B cell (primary cell): Measurements from ENCODE around the gene TOP3B. TPM values are rescaled to one million over a fixed set of nuclear protein-coding genes. Genes with fewer than 3 reads are reported as not detected.

Experiments used
- ATAC-seq: fragments of 200-7000 bp; cut with Tn5 transposase; one replicate; pipeline ENCODE4 v1.10.0; 2021; ENCODE audit warnings: low read depth, mild to moderate bottlenecking, moderate number of reproducible peaks, moderate library complexity
- CTCF ChIA-PET: fragments of 350-600 bp; sonication (Branson Sonifier 250); formaldehyde crosslinking; loops from one replicate; lab custom pipeline; 2021; ENCODE audit warnings: antibody characterized with exemption, inconsistent platforms; lab: Charles Lee
- POLR2A ChIA-PET: fragments of 350-600 bp; sonication (Branson Sonifier 250); formaldehyde crosslinking; loops from one replicate; lab custom pipeline; 2021; ENCODE audit warnings: antibody characterized with exemption; lab: Charles Lee
- DNase-seq: peaks from one replicate; pipeline ENCODE4 v3.0.0; 2013
- H2AFZ ChIP-seq: 2 replicates; pipeline ENCODE4 v1.6.1; 2012; ENCODE audit warnings: mild to moderate bottlenecking, low read depth, low read length; ENCODE audit not compliant: insufficient read depth, poor library complexity, severe bottlenecking
- H3K27ac ChIP-seq, 2 donors: 1 replicate in 1 of 2; 2 replicates in 1 of 2; pipeline ENCODE4 v1.5.1; 2012 to 2013; ENCODE audit warnings: low read length in 2 of 2, mild to moderate bottlenecking in 2 of 2, moderate library complexity in 1 of 2
- H3K27me3 ChIP-seq, 4 experiments: fragments of 200-600 bp in 1 of 4; sonication (generic) in 1 of 4; replicated peaks in 1 of 4; 1 replicate in 2 of 4; 2 replicates in 2 of 4; pipeline versions ENCODE4 v1.6.1 to v1.7.0; 2013 to 2016; ENCODE audit warnings: low read length in 3 of 4, mild to moderate bottlenecking in 2 of 4, mixed read lengths in 1 of 4, moderate library complexity in 1 of 4; ENCODE audit not compliant: insufficient read depth in 4 of 4, control insufficient read depth in 3 of 4; ENCODE audit errors: control extremely low read depth in 1 of 4
- H3K36me3 ChIP-seq, 2 experiments: replicated peaks in 1 of 2; 1 replicate in 1 of 2; 2 replicates in 1 of 2; pipeline versions ENCODE4 v1.6.1 to v1.7.1; 2013; ENCODE audit warnings: low read length in 1 of 2; ENCODE audit not compliant: insufficient read depth in 2 of 2, control insufficient read depth in 1 of 2; ENCODE audit errors: control extremely low read depth in 1 of 2, extremely low read depth in 1 of 2
- H3K4me1 ChIP-seq, 2 donors: fragments of 200-600 bp in 1 of 2; sonication (generic) in 1 of 2; 1 replicate in 1 of 2; 2 replicates in 1 of 2; pipeline versions ENCODE4 v1.5.1 to v1.6.1; 2013 to 2017; ENCODE audit warnings: low read length in 2 of 2; ENCODE audit not compliant: control insufficient read depth in 2 of 2, insufficient read depth in 2 of 2
- H3K4me2 ChIP-seq: replicated peaks from 2 replicates; pipeline ENCODE3; 2012; ENCODE audit warnings: mild to moderate bottlenecking, low read depth, low read length; ENCODE audit not compliant: poor library complexity, severe bottlenecking
- H3K4me3 ChIP-seq, 5 experiments: fragments of 200-600 bp in 1 of 5; sonication (generic) in 1 of 5; 1 replicate in 3 of 5; 2 replicates in 2 of 5; pipeline versions ENCODE4 v1.5.1 to v1.7.0; 2011 to 2016; ENCODE audit warnings: low read length in 4 of 5, mild to moderate bottlenecking in 4 of 5, low read depth in 2 of 5, control low read depth in 1 of 5, moderate library complexity in 1 of 5; ENCODE audit not compliant: insufficient read depth in 1 of 5; ENCODE audit errors: control extremely low read depth in 1 of 5, extremely low read depth in 1 of 5
- H3K79me2 ChIP-seq: fragments of 200-600 bp; sonication (generic); one replicate; pipeline ENCODE4 v1.6.0; 2016; ENCODE audit warnings: low read length; ENCODE audit not compliant: control insufficient read depth, insufficient read depth
- H3K9ac ChIP-seq: fragments of 200-600 bp; sonication (generic); 2 replicates; pipeline ENCODE4 v1.6.1; 2017; ENCODE audit warnings: mild to moderate bottlenecking, low read length, moderate library complexity
- H3K9me3 ChIP-seq, 3 donors: one replicate each; pipeline versions ENCODE4 v1.6.1 to v1.7.1; 2013; ENCODE audit warnings: low read length in 2 of 3; ENCODE audit not compliant: control insufficient read depth in 2 of 3, insufficient read depth in 1 of 3; ENCODE audit errors: control extremely low read depth in 1 of 3
- H4K20me1 ChIP-seq: 2 replicates; pipeline ENCODE4 v1.6.0; 2012; ENCODE audit warnings: mild to moderate bottlenecking, low read length; ENCODE audit not compliant: insufficient read depth, control insufficient read depth, poor library complexity, severe bottlenecking
- H3K27ac Mint-ChIP-seq: one replicate; pipeline ENCODE4 v1.8.0; 2021; ENCODE audit warnings: mixed read lengths
- H3K27me3 Mint-ChIP-seq: one replicate; pipeline ENCODE4 v1.8.0; 2021; ENCODE audit warnings: mixed read lengths
- H3K4me1 Mint-ChIP-seq: one replicate; pipeline ENCODE4 v1.8.0; 2021; ENCODE audit warnings: mixed read lengths
- H3K4me3 Mint-ChIP-seq: one replicate; pipeline ENCODE4 v1.8.0; 2021; ENCODE audit warnings: mixed read lengths
- H3K9me3 Mint-ChIP-seq: one replicate; pipeline ENCODE4 v1.8.0; 2022; ENCODE audit warnings: mixed read lengths; ENCODE audit not compliant: insufficient read depth
- CTCF ChIP-seq: fragments of 200-600 bp; IDR thresholded peaks from one replicate; pipeline ENCODE4 v1.8.0; 2022; ENCODE audit warnings: antibody characterized with exemption, mild to moderate bottlenecking
- EZH2 ChIP-seq: IDR thresholded peaks from 2 replicates; pipeline ENCODE4 v1.6.1; 2012; ENCODE audit warnings: borderline replicate concordance, low read depth, mild to moderate bottlenecking, moderate library complexity, low read length; ENCODE audit not compliant: insufficient read depth, poor library complexity, severe bottlenecking
- WGBS: methylation state at CpG from one replicate; pipeline ENCODE4 v1.1.5; 2013; ENCODE audit warnings: missing lambda C conversion rate; ENCODE audit not compliant: insufficient coverage; 5-methylcytosine and 5-hydroxymethylcytosine counted together
- intact Hi-C: fragments of 100-400 bp; cut with micrococcal nuclease; formaldehyde crosslinking; loops from one replicate; pipeline ENCODE4 v1.10.0; 2022
- polyA plus RNA-seq: library from polyadenylated mRNA; depleted of rRNA; stranded (reverse); fragments of >200 nt; gene quantifications from 2 replicates; pipeline ENCODE4 v1.2.3, GENCODE V29; 2012
- total RNA-seq, 2 donors: library from RNA; stranded (reverse); fragments of 120-200 nt in 1 of 2; gene quantifications; 1 replicate in 1 of 2; 2 replicates in 1 of 2; pipeline versions ENCODE4 v1.2.3 to v1.2.4, GENCODE V29; 2013 to 2022

The TOP3B gene
- total and polyA plus RNA-seq, 2 donors (not counting 1 experiment from before 2014, with no cell fraction given): 77.1 to 105 TPM

DNA sequence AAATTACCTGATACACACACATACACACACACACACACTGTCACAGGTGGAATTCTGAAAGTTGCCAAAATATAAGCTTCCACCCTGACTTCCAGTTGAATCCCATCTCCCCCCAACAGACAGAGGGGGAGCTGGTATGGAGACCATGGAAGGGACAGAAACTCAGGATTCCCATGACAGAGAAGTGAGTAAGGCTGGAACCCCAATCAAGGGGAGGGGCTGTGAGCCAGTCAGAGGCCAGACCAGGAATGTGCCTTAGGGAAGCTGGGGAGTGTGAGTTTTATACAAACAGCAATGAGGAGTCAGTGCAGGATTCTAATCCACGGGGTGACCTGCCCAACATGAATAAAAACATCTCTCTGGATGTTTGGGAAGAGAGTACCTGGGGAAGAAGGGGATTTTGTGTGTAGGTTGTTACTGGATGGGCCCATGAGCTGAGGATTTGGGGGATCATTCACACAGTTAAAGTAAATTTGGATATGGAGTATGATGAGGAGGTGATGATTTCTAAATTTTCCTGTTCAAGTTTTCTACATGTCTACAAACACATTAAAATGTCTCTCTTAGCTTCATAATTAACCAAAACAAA is 38.7 kb upstream of the TOP3B start:
- Histone ChIP-seq H3K27ac (no peak overlapping the region), H4K20me1 (no peaks in the 10 kb centered on the region), H3K79me2 (no peaks in the 10 kb centered on the region), H3K4me1 (peaks cover 29 to 37% of the 10 kb centered on the region in 2 donors), H3K4me2 (no peak overlapping the region), H3K27me3 (no peaks in the 10 kb centered on the region), H2AFZ (no peak overlapping the region), H3K36me3 (no peaks in the 10 kb centered on the region), H3K4me3 (no peak overlapping the region), H3K9ac (no peak overlapping the region), H3K9me3 (no peaks in the 10 kb centered on the region)
- POLR2A ChIA-PET: no interaction called here
- no CpG with 5 or more reads among the region's 1 CpG for WGBS
- CTCF ChIA-PET: interaction anchor here (0.9 to 1.8 kb wide), 4 partner anchors 9 to 90 kb away, joined by 3 to 7 read pairs (median 4); partner anchors contain the start of gene TOP3B
- intact Hi-C loops: no loop called here
- ATAC-seq (no peak), DNase-seq (no peak)
- Mint-ChIP-seq H3K9me3 (no peaks in the 10 kb centered on the region), H3K27me3 (no peaks in the 10 kb centered on the region), H3K4me3 (no peak overlapping the region), H3K4me1 (peaks cover 46% of the 10 kb centered on the region), H3K27ac (no peak overlapping the region)
- TF ChIP-seq CTCF: no peak
- no peak for TF ChIP-seq EZH2

DNA sequence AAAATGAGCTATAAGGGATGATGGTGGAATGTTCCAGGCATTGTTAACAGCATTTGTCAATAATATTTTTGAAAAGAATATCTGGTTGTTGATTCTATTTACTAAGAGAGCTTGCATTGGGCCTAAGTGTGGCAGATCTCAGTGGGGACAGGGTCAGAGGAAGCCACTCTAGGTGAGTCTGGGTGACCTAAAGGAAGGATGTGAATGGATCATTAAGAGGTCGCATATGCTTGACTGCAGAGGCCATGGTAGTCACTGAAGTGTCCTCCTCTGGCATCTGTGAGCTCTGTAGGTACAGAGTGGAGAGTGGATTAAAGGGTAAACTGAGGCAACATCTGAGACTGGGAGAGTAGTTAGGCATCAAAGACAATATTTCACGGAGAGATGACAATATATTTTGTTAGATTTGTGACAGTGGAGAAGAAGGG is 37.9 kb upstream of the TOP3B start:
- Mint-ChIP-seq H3K27me3 (no peaks in the 10 kb centered on the region), H3K4me3 (no peak overlapping the region), H3K9me3 (no peaks in the 10 kb centered on the region), H3K4me1 (peaks cover 38% of the 10 kb centered on the region), H3K27ac (no peak overlapping the region)
- Histone ChIP-seq H3K36me3 (no peaks in the 10 kb centered on the region), H3K9me3 (no peaks in the 10 kb centered on the region), H3K79me2 (no peaks in the 10 kb centered on the region), H2AFZ (no peak overlapping the region), H3K4me2 (no peak overlapping the region), H4K20me1 (no peaks in the 10 kb centered on the region), H3K27me3 (no peaks in the 10 kb centered on the region), H3K27ac (no peak overlapping the region), H3K4me1 (peaks cover 21 to 29% of the 10 kb centered on the region in 2 donors), H3K9ac (no peak overlapping the region), H3K4me3 (no peak overlapping the region)
- intact Hi-C loops: no loop called here
- WGBS: 100% methylated on average over 1 of the region's 2 CpGs
- ChIA-PET POLR2A (no interaction called here), CTCF (interaction anchor here (1.0 to 1.4 kb wide), 2 partner anchors 10 to 90 kb away, joined by 3 to 7 read pairs; no protein-coding TSS in a partner anchor)
- DNase-seq: no peak
- no peak for TF ChIP-seq CTCF
- TF ChIP-seq EZH2: no peak
- no peak for ATAC-seq
